Esophagus squamous epithelium (tissue), 5 donors: ENCODE measurements around the gene PDGFC. TPM values are rescaled to one million over a fixed set of nuclear protein-coding genes. Genes with fewer than 3 reads are reported as not detected.
"Not testable (repeated sequence)": the region's sequence is repeated elsewhere in the genome, so short reads cannot be mapped to it uniquely, and the experiment has no call there.

Experiments used
- DNase-seq: peaks from one replicate; lab custom pipeline; 2025; lab: John Stamatoyannopoulos, UW
- H3K27ac ChIP-seq, 4 donors: fragments of 200-600 bp; sonication (generic); one replicate each; pipeline ENCODE4 v1.5.1; 2016 to 2019; ENCODE audit warnings: mild to moderate bottlenecking in 1 of 4
- H3K27me3 ChIP-seq, 4 donors: fragments of 200-600 bp; sonication (generic); 1 replicate in 3 of 4; 2 replicates in 1 of 4; pipeline versions ENCODE4 v1.5.1 to v1.6.0; 2017 to 2021; ENCODE audit warnings: antibody characterized with exemption in 1 of 4
- H3K36me3 ChIP-seq, 3 donors: fragments of 200-600 bp; sonication (generic); one replicate each; pipeline ENCODE4 v1.5.1; 2016 to 2019
- H3K4me1 ChIP-seq, 3 donors: fragments of 200-600 bp; sonication (generic); one replicate each; pipeline ENCODE4 v1.5.1; 2017 to 2019
- H3K4me3 ChIP-seq, 4 donors: fragments of 200-600 bp; sonication (generic); 1 replicate in 3 of 4; 2 replicates in 1 of 4; pipeline ENCODE4 v1.5.1; 2016 to 2019; ENCODE audit warnings: mild to moderate bottlenecking in 2 of 4, moderate library complexity in 1 of 4
- H3K9me3 ChIP-seq, 3 donors: fragments of 200-600 bp; sonication (generic); one replicate each; pipeline ENCODE4 v1.5.1; 2016 to 2019
- CTCF ChIP-seq, 6 experiments: fragments of 450-650 bp in 4 of 6; fragments of 200-600 bp in 2 of 6; sonication (generic) in 2 of 6; IDR thresholded peaks; one replicate each; pipeline ENCODE4 v1.5.1; 2016 to 2019; ENCODE audit warnings: antibody characterized with exemption in 6 of 6, mild to moderate bottlenecking in 4 of 6, moderate library complexity in 4 of 6
- POLR2A ChIP-seq, 4 donors: fragments of 450-650 bp; IDR thresholded peaks; one replicate each; pipeline ENCODE4 v1.6.1; 2017; ENCODE audit warnings: antibody characterized with exemption in 4 of 4, mild to moderate bottlenecking in 4 of 4, moderate library complexity in 3 of 4
- WGBS, 2 donors: methylation state at CpG; one replicate each; pipeline ENCODE4 v1.1.5; 2018; 5-methylcytosine and 5-hydroxymethylcytosine counted together
- intact Hi-C: fragments of 100-400 bp; cut with DNase I; formaldehyde crosslinking; loops from one replicate; pipeline ENCODE4 v1.15.0; 2022
- total RNA-seq, 4 donors: library from RNA; depleted of rRNA; stranded (reverse); fragments of >200 nt; gene quantifications; one replicate each; pipeline ENCODE4 v1.1.0, GENCODE V29; 2016
- donor health status: DM: yes; HTN: yes; CAD: no.

The PDGFC gene
- total RNA-seq, 4 donors from 2014 or later, result 2.9 to 22.1 (median 7.7) TPM

DNA sequence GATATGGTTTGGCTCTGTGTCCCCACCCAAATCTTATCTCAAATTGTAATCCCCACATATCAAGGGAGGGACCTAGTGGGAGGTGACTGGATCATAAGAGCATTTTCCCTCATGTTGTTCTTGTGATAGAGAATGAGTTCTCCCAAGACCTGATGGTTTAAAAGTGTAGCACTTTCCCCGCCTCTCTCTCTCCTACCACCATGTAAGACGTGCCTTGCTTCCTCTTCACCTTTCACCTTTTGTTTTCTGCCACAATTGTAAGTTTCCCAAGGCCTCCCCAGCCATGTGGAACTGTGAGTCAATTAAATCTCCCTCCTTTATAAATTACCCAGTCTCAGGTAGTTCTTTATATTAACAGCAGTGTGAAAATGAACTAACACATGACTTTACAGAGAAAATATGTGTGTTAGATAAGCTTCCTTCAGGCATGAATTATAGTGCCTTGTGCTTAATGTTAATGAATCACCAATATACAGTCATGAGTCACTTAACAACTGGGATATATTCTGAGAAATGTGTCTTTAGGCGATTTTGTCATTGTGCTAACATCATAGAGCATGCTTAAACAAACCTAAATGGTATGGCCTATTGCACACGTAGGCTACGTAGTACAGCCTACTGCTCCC, 37.9 kb downstream of the PDGFC start:
- Histone ChIP-seq H3K27me3 (no peaks in the 10 kb centered on the region), H3K4me3 (no peak overlapping the region), H3K4me1 (peaks cover 0 to 29% (median 0%) of the 10 kb centered on the region in 3 donors), H3K9me3 (peaks cover 0 to 10% (median 6%) of the 10 kb centered on the region in 3 donors), H3K27ac (peak overlapping the region in 2 of 4 donors; percentile 45 to 51), H3K36me3 (no peaks in the 10 kb centered on the region)
- intact Hi-C loops, result no loop called here
- no peak for DNase-seq
- TF ChIP-seq POLR2A (IDR thresholded peaks at IDR 0.05) (no peak), CTCF (IDR thresholded peaks at IDR 0.05) (no peak)
- 32 to 45% methylated on average over 5 of the region's 5 CpGs for WGBS, 2 donors

- DNase-seq, intact Hi-C loops: not testable (repeated sequence)
- WGBS, 2 donors, result 54% methylated on average over 2 of the region's 2 CpGs; no CpG with 5 or more reads in 1 of the 2 donors
These were observed 39.2 kb downstream of the PDGFC start for GRCh38 chr4:156932360-156932759.

DNA sequence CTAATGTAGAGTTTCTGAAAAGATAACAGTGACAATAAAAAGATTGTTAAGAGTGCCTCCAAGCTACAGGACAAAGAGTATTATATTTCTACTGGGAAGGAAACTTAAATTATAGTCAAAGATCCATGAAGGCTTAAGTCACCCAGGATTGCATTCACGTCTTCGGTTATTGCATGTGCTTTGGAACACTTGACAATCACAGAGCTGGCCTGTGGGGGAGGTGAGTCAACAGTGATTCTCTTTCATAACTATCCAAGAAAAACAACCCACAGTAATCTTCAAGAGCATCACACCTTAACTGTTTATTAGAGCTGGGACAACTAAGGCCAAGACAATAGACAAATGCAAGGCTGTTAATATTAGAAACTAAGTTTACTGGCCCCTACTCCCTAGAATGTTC, 40.3 kb downstream of the PDGFC start:
- DNase-seq, result no peak
- Histone ChIP-seq H3K4me1 (peaks cover 0 to 29% (median 0%) of the 10 kb centered on the region in 3 donors), H3K27ac (peak overlapping the region in 1 of 4 donors; percentile 14), H3K27me3 (peaks cover 0 to 6% (median 0%) of the 10 kb centered on the region in 4 donors), H3K36me3 (no peaks in the 10 kb centered on the region), H3K4me3 (no peak overlapping the region), H3K9me3 (peaks cover 0 to 16% (median 6%) of the 10 kb centered on the region in 3 donors)
- WGBS, 2 donors, result 3 to 22% methylated on average over 2 of the region's 2 CpGs
- TF ChIP-seq CTCF (IDR thresholded peaks at IDR 0.05), result no peak
- no peak for TF ChIP-seq POLR2A (IDR thresholded peaks at IDR 0.05)
- intact Hi-C loops, result no loop called here

More at GRCh38 chr4:156932360-156932759, 39.2 kb downstream of the PDGFC start:
- not testable (repeated sequence) for H3K36me3 ChIP-seq, H3K27ac ChIP-seq, H3K4me3 ChIP-seq, H3K27me3 ChIP-seq
- Histone ChIP-seq H3K4me1 (peaks cover 0 to 29% (median 0%) of the 10 kb centered on the region in 3 donors), H3K9me3 (peaks cover 0 to 11% (median 6%) of the 10 kb centered on the region in 3 donors)

DNA sequence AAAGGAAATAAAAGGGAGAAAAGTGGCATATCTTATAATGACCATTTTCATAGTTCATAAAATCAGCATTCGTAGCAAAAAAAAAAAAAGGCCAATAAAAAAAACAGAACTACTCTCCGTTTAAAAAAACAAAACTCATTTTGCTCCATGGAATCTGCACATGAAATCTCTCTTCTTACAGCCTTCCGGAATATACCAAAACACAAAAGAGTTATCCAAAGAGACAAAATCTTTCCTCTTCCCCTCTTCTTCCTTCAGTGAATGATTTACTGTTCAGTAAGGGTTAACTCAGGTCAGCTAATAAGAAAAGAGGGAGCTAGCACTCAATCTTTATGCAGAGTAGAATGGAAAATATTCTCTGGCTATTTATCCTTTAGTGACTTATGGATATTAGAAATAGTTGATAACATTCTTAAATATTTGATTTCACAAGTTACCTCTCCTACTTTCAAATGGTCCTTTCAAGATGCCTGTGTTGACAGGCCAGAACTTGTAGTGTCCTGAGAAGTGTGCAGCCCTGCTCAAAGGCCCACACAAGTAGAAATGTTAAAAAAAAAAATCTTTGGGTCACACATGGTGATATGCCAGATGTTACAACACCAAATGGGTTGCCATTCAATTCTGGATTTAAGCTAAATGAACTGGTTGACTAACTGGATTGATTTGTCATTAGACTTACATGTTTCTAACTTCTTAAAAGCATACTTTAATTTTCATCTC, 42.1 kb downstream of the PDGFC start:
- Histone ChIP-seq H3K36me3 (no peaks in the 10 kb centered on the region), H3K9me3 (peaks cover 0 to 16% (median 6%) of the 10 kb centered on the region in 3 donors), H3K27ac (no peak overlapping the region), H3K27me3 (peaks cover 0 to 6% (median 0%) of the 10 kb centered on the region in 4 donors), H3K4me1 (peaks cover 0 to 31% (median 0%) of the 10 kb centered on the region in 3 donors), H3K4me3 (no peak overlapping the region)
- intact Hi-C loops, result no loop called here
- TF ChIP-seq POLR2A (IDR thresholded peaks at IDR 0.05), result no peak
- no peak for TF ChIP-seq CTCF (IDR thresholded peaks at IDR 0.05)
- no peak for DNase-seq
- 73 to 75% methylated on average over 3 of the region's 3 CpGs for WGBS, 2 donors

DNA sequence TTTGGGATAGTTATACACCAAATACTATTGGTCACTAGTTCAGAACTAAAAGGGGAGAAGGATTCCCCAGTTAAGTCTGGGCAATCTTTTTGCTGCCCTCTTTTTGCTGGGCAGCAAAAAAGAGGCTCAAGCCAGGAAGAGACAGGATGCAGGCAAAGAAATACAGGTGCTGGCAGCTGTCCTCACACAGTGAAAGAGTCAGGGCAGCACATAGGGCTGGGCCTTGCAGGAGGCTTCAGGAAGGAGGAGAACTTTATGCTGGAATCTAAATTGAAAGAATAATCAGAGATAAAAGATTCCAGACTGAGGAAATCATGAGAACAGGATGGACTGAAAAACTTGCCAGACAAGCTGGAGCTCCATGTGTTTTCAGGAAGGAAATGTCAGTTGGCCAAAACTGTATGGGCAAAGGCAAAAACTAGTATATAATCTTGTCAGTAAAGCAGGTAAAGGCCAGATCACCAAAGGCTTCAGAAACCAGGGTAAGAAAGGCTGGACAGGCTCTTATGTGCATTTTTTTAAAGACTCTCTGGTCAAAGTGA, 46.8 kb downstream of the PDGFC start:
- no peak for DNase-seq
- H3K4me1 ChIP-seq, result peaks cover 0 to 9% (median 0%) of the 10 kb centered on the region in 3 donors
- H3K36me3 ChIP-seq, result no peaks in the 10 kb centered on the region
- no peak for TF ChIP-seq CTCF (IDR thresholded peaks at IDR 0.05)
- TF ChIP-seq POLR2A (IDR thresholded peaks at IDR 0.05), result no peak
- no peak overlapping the region for H3K27ac ChIP-seq
- peaks cover 0 to 6% (median 0%) of the 10 kb centered on the region in 4 donors for H3K27me3 ChIP-seq
- intact Hi-C loops, result no loop called here
- no peak overlapping the region for H3K4me3 ChIP-seq
- peaks cover 0 to 6% (median 0%) of the 10 kb centered on the region in 3 donors for H3K9me3 ChIP-seq
